ENCODE measurements around the gene F12. TPM values are rescaled to one million over a fixed set of nuclear protein-coding genes. Genes with fewer than 3 reads are reported as not detected.

The F12 gene
- total RNA-seq, 1 donor from 2014 or later: 2.2 TPM

DNA sequence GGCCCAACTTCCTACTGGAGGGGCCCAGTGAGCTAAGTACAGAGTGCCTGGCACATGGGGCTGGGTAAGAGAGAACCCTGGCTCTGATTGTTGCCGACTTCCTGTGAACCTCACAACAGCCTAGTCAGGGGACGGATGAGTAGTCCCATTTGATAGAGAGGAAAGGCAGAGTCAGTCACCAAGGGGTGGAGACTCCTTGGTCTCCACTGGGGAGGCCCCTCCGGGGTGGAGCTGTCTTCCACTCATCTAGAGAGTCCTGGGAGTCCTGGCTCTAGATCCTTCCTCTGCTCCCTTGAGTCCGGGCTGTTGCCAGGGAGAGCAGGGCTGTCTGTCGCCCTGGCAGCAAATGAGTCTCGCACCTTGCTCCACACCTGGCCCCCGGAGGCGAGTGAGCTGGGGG, 25.1 kb upstream of the F12 start:
- Mint-ChIP-seq H3K36me3 (ENCODE audit: low read depth) (peaks cover 50% of the 10 kb centered on the region), H3K27ac (peak overlapping the region; percentile 83), H3K4me1 (ENCODE audit: low read depth) (peaks cover 42% of the 10 kb centered on the region), H3K4me3 (peak overlapping the region; percentile 66), H3K9me3 (no peaks in the 10 kb centered on the region), H3K27me3 (ENCODE audit: insufficient read depth) (no peaks in the 10 kb centered on the region)
- intact Hi-C loops (cut with micrococcal nuclease): loop anchor here (1.0 kb wide), 1 partner anchor 8 kb away; the partner anchor contains the start of gene GRK6
- DNase-seq (ENCODE audit: low spot score): no peak

DNA sequence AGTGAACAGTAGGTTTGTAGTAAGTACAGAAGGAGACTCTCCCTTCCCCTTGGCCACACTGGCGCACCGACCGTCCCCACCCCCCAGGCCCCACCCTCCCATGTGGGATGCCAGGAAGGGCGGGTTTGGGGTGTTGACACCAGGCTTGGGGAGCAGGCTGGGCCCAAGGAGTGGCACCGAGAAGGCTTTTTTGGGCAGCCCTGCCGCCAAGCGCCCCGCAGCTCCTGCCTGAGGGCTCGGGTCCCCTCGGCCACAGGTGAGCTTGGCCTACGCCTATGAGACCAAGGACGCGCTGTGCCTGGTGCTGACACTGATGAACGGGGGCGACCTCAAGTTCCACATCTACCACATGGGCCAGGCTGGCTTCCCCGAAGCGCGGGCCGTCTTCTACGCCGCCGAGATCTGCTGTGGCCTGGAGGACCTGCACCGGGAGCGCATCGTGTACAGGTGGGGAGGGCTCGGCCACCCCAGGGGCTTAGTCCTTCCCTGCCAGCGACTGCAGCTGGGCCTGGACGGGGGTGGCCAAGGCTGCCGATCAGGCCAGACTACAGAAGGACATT, 24.4 kb upstream of the F12 start:
- peaks cover 48% of the 10 kb centered on the region for H3K4me1 Mint-ChIP-seq (ENCODE audit: low read depth)
- H3K9me3 Mint-ChIP-seq: no peaks in the 10 kb centered on the region
- intact Hi-C loops (cut with micrococcal nuclease): loop anchor here (1.0 kb wide), 1 partner anchor 7 kb away; the partner anchor contains the start of gene GRK6

DNA sequence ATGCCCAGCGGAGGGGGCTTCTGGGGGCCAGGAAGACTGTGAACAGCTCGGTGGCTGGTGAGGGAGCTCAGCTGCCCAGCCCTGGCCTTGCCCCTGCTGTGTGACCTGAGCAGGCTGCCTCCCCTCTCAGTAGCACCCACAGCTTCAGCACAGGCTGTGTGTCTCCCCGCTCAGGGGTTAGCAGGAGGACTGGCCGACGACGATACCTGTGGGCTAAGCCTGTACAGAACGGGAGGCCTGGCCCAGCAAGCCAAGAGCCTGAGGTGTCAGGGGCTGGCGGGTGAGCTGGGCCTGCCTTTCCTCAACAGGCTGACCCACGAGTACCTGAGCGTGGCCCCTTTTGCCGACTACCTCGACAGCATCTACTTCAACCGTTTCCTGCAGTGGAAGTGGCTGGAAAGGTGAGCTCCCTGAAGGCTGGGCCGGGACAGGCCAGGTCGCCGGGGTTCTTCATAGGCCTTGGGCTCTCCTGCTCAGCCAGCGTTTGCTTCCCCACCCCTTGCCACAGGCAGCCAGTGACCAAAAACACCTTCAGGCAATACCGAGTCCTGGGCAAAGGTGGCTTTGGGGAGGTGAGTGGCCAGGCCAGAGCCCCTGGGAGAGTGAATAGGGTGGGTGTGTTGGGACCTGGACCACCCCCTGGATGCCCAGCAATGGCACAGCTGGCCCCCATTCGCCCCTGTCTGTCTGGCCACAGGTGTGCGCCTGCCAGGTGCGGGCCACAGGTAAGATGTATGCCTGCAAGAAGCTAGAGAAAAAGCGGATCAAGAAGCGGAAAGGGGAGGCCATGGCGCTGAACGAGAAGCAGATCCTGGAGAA, 23.7 kb upstream of the F12 start:
- H3K27ac Mint-ChIP-seq: peak overlapping the region; percentile 73
- intact Hi-C loops (cut with micrococcal nuclease): no loop called here
- H3K4me3 Mint-ChIP-seq: peak overlapping the region; percentile 22
- H3K9me3 Mint-ChIP-seq: no peaks in the 10 kb centered on the region
- peaks cover 53% of the 10 kb centered on the region for H3K36me3 Mint-ChIP-seq (ENCODE audit: low read depth)
- no peaks in the 10 kb centered on the region for H3K27me3 Mint-ChIP-seq (ENCODE audit: insufficient read depth)
- H3K4me1 Mint-ChIP-seq (ENCODE audit: low read depth): peaks cover 53% of the 10 kb centered on the region
- DNase-seq (ENCODE audit: low spot score): no peak

More for the DNA sequence above, 24.4 kb upstream of the F12 start:
- Mint-ChIP-seq H3K27ac (peak overlapping the region; percentile 73), H3K27me3 (ENCODE audit: insufficient read depth) (no peaks in the 10 kb centered on the region), H3K36me3 (ENCODE audit: low read depth) (peaks cover 56% of the 10 kb centered on the region), H3K4me3 (no peak overlapping the region)
- DNase-seq (ENCODE audit: low spot score): no peak

DNA sequence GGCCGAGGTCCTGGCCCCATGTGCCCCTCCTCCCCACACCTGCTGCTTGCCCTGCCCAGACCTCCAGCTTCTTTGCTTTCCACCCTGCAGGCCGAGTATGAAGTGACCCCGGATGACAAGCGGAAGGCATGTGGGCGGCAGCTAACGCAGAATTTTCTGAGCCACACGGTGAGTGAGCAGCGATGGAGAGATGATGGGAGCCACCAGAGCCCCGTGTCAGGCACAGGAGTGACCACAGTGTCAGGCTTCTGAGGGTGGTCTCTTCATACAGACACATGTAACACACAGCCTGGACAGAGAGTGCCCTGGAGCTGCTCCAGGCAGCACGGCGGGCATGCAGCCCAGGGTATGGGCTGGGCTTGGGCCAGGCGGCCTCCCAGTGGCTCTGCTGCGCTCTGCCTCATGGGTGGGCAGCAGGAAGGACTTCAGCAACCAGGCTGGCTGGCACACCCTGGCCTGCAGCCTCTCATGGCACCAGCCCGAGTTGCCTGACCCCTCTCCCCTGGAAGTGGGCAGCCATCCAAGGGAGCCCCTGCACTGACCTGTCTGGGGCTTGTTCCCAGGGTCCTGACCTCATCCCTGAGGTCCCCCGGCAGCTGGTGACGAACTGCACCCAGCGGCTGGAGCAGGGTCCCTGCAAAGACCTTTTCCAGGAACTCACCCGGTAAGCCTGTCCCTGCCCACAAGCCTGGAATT, 22.9 kb upstream of the F12 start:
- Mint-ChIP-seq H3K36me3 (ENCODE audit: low read depth) (peaks cover 50% of the 10 kb centered on the region), H3K4me3 (peak overlapping the region; percentile 80), H3K4me1 (ENCODE audit: low read depth) (peaks cover 61% of the 10 kb centered on the region), H3K27me3 (ENCODE audit: insufficient read depth) (no peaks in the 10 kb centered on the region), H3K27ac (peak overlapping the region; percentile 91), H3K9me3 (no peaks in the 10 kb centered on the region)
- intact Hi-C loops (cut with micrococcal nuclease): no loop called here
- DNase-seq (ENCODE audit: low spot score): no peak

DNA sequence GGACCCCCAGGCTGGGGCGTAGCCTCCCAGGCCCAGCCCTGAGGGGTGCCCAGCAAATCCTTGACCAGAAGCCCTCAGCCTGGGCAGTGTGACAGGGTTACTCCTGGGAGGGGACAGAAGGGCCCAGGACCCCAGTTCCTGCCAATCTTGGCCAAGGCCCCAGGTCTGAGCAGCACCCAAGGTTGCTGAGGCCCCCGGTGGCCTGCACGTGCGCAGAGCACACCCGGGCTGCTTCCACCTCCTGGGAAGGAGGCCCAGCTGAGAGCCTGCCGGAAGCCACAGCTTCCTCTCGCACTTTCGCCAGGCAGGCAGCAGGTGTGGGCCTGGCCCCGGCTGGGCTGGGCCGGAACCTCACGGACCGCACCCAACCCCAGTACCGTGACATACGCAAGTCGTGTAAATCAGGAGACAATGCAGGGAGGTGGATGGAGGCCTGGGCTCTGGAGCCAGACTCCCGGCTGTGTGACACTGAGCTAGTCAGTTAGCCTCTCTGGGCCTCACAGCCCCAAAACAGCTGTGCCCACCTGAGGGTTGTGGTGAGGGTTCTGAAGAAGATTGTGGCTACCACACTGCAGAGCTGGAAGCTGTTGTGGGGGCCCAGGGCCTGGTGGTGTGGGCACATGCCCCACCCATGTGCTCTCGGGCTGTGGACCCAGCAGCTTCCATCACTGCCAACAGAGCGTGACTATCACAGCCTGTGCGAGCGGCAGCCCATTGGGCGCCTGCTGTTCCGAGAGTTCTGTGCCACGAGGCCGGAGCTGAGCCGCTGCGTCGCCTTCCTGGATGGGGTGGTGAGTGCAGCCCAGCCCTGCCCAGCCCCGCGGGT, 22.2 kb upstream of the F12 start:
- no peaks in the 10 kb centered on the region for H3K27me3 Mint-ChIP-seq (ENCODE audit: insufficient read depth)
- H3K27ac Mint-ChIP-seq: peak overlapping the region; percentile 91
- H3K36me3 Mint-ChIP-seq (ENCODE audit: low read depth): peaks cover 48% of the 10 kb centered on the region
- H3K4me1 Mint-ChIP-seq (ENCODE audit: low read depth): peaks cover 61% of the 10 kb centered on the region
- H3K4me3 Mint-ChIP-seq: peak overlapping the region; percentile 80
- intact Hi-C loops (cut with micrococcal nuclease): no loop called here
- H3K9me3 Mint-ChIP-seq: no peaks in the 10 kb centered on the region
- DNase-seq (ENCODE audit: low spot score): peak; percentile 70

DNA sequence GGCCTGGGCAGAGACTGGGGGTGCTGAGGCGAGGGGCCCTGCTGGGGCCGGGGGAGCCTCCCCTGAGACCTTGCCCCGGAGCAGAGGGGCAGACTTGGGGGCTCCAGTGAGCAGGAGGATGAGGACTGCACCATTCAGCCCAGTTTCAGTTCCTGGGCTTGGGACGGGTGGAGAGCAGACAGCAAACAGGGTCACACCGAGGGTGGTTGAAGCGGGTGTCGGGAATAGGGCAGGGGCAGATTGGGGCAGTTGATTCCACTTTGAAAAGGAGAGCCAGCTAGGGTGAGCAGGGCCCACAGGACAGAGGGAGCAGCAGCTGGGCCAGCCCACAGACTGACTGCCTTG, 21.6 kb upstream of the F12 start:
- H3K27me3 Mint-ChIP-seq (ENCODE audit: insufficient read depth): no peaks in the 10 kb centered on the region
- intact Hi-C loops (cut with micrococcal nuclease): no loop called here
- no peak for DNase-seq (ENCODE audit: low spot score)
- H3K4me1 Mint-ChIP-seq (ENCODE audit: low read depth): peaks cover 61% of the 10 kb centered on the region
- peak overlapping the region; percentile 91 for H3K27ac Mint-ChIP-seq
- H3K9me3 Mint-ChIP-seq: no peaks in the 10 kb centered on the region
- peaks cover 45% of the 10 kb centered on the region for H3K36me3 Mint-ChIP-seq (ENCODE audit: low read depth)
- H3K4me3 Mint-ChIP-seq: peak overlapping the region; percentile 80

DNA sequence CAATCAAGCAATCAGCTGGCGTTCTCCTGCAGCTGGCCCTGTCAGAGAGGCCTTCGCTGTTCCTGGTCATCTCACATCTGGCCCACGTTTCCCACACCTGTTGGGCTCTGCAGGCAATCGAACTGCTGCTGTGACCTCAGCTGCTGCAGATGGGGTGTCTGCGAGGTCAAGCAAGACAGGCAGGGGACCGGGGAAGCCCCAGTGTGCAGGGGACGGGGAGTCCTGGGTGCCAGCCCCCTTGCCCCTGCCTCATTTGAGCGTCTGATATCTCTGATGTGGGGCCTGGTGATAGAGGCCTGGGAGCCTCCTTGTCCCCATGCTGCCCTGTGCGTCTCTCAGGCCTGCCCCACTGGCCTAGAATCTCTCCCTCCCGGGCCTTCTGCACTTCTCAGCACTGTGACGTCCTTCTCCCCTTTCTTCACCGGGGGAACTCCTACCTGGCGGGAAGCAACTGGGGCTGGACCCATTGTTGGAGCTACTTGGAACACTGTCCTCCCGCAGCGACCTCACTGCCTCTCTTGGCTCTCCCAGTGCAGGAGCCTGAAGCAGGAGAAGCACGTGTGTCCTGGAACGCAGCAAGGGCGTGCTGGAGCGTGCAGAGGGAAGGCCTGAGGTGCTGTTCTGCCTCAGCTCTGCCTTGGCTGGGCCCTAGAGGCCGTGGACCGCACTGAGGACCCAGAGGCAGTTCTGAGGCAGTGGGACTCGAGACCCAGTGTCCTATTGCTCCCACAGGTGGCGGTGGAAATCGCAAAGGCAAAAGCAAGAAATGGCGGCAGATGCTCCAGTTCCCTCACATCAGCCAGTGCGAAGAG, 21.0 kb upstream of the F12 start:
- H3K36me3 Mint-ChIP-seq (ENCODE audit: low read depth): peaks cover 40% of the 10 kb centered on the region
- DNase-seq (ENCODE audit: low spot score): no peak
- peaks cover 65% of the 10 kb centered on the region for H3K4me1 Mint-ChIP-seq (ENCODE audit: low read depth)
- H3K27me3 Mint-ChIP-seq (ENCODE audit: insufficient read depth): no peaks in the 10 kb centered on the region
- H3K27ac Mint-ChIP-seq: peak overlapping the region; percentile 90
- H3K9me3 Mint-ChIP-seq: no peaks in the 10 kb centered on the region
- peak overlapping the region; percentile 95 for H3K4me3 Mint-ChIP-seq
- intact Hi-C loops (cut with micrococcal nuclease): no loop called here

DNA sequence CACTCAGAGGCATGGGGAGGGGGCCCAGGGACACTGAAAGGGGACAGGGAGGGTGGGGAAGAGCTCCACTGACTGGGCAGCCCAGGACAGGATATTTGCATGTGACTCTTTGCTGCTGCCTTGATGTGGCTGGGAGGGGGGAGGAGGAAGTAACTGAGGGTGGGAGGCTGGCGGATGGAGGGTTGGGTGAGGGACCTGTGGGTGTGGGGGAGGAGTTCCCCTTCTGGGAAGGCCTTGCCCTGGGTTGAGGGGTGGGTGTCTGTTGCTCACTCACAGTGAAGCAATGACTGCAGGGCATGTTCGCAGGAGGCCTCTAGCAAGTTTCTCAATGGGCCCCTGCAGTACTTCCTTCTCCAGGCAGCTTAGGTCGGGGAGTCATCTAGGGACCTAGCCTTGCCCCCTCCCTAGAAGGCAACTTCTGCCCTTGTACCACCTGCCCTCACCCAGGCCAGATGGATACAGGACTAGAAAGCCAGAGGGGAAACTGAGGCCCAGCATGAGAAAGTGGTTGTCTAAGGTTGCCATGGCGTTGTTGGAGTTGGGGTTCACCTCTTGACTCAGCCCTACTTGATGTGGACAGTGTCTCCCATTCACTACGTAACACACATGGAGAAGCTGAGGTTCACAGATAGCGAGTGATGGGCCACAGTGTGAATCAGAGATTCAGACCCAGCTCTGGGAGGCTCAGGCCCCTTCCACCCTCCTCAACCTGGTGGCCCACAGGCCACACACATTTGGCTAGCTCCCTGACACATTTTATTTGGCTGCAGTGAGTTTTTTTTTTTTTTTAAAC, 20.1 kb upstream of the F12 start:
- Mint-ChIP-seq H3K9me3 (no peaks in the 10 kb centered on the region), H3K27me3 (ENCODE audit: insufficient read depth) (no peaks in the 10 kb centered on the region), H3K4me1 (ENCODE audit: low read depth) (peaks cover 67% of the 10 kb centered on the region), H3K36me3 (ENCODE audit: low read depth) (peaks cover 33% of the 10 kb centered on the region), H3K27ac (peak overlapping the region; percentile 90), H3K4me3 (peak overlapping the region; percentile 95)
- intact Hi-C loops (cut with micrococcal nuclease): loop anchor here (1.0 to 5.0 kb wide), 5 partner anchors 17 to 163 kb away; partner anchors contain the start of genes PRR7 and TMED9
- peak; percentile 77 for DNase-seq (ENCODE audit: low spot score)

DNA sequence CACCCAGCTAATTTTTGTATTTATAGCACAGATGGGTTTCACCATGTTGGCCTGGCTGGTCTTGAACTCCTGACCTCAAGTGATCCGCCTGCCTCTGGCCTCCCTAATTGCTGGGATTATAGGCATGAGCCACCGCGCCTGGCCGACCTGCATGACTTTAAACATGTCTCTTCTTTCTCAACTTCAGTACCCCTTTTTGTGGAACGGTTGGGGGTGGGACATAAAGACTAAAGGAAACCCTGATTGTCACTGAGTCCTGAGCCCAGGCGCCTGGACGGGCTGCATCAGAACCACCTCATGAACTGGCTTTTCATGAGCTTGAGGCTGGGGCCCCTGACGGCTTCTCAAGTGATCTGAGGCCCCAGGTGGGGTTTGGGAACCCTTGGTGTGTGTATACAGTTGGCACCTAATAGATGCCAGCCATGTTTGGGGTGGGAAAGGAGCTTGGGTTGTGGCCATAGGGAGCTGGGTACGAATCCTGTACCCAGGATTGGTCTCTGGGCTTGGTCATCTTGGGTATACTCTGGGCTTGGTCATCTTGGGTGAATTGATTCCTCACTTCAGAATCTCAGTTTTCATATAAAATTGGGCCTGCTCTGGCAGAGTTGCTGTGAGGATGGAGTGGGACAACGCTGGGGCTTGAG, 19.3 kb upstream of the F12 start:
- no peaks in the 10 kb centered on the region for H3K9me3 Mint-ChIP-seq
- peaks cover 27% of the 10 kb centered on the region for H3K36me3 Mint-ChIP-seq (ENCODE audit: low read depth)
- peaks cover 64% of the 10 kb centered on the region for H3K4me1 Mint-ChIP-seq (ENCODE audit: low read depth)
- intact Hi-C loops (cut with micrococcal nuclease): loop anchor here (1.0 to 5.0 kb wide), 5 partner anchors 18 to 164 kb away; partner anchors contain the start of genes PRR7 and TMED9
- H3K4me3 Mint-ChIP-seq: peak overlapping the region; percentile 95
- no peaks in the 10 kb centered on the region for H3K27me3 Mint-ChIP-seq (ENCODE audit: insufficient read depth)
- DNase-seq (ENCODE audit: low spot score): no peak
- H3K27ac Mint-ChIP-seq: peak overlapping the region; percentile 90

DNA sequence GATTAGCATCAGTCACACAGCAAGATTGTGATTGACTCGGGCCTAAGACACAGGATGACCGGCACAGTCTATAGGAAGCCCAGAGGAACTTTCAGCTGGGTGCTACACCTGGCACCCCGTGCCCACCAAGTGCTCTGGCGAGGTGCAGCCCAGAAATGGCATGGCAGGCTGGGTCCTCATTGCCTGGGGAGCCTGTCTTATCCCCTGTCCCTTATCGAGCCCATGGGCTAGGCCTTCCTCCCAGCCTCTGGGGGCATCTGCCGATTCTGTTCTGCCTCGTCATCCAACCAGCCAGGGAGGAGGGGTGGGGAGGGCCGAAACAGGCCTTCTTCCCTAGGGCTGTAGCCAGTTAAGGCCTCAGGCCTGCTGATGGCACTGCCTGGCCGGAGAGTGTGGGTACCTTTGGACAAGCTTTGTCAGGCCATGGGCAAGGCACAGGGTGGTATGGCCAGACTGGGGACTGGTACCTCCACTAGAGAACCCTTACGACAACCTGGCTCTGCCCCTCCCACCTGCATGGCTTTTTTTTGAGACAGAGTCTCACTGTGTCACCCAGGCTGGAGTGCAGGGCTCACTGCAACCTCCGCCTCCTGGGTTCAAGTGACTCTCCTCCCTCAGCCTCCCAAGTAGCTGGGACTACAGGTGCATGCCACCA, 18.7 kb upstream of the F12 start:
- Mint-ChIP-seq H3K36me3 (ENCODE audit: low read depth) (peaks cover 25% of the 10 kb centered on the region), H3K4me3 (peak overlapping the region; percentile 95), H3K9me3 (no peaks in the 10 kb centered on the region), H3K27me3 (ENCODE audit: insufficient read depth) (no peaks in the 10 kb centered on the region), H3K27ac (peak overlapping the region; percentile 90), H3K4me1 (ENCODE audit: low read depth) (peaks cover 64% of the 10 kb centered on the region)
- no peak for DNase-seq (ENCODE audit: low spot score)
- intact Hi-C loops (cut with micrococcal nuclease): loop anchor here (2.0 to 5.0 kb wide), 3 partner anchors 71 to 164 kb away; partner anchors contain the start of genes DDX41, RGS14 and TMED9
